GM13976 (cell line): ENCODE measurements around the gene GDAP1L1.
"Not testable (repeated sequence)": the region's sequence is repeated elsewhere in the genome, so short reads cannot be mapped to it uniquely, and the experiment has no call there.

ENCODE experiments used
- DNase-seq: peaks from one replicate; pipeline ENCODE4 v3.0.0; 2012; ENCODE audit warnings: low spot score
- CTCF ChIP-seq: IDR thresholded peaks from 2 replicates; pipeline ENCODE4 v1.5.1; 2012; ENCODE audit warnings: borderline replicate concordance, mild to moderate bottlenecking; ENCODE audit not compliant: insufficient read depth; ENCODE audit errors: extremely low read depth, missing control alignments, control extremely low read depth
- in situ Hi-C: fragments of 300-500 bp; cut with MboI; formaldehyde crosslinking; loops from one replicate; pipeline ENCODE4 v1.12.0; 2022; ENCODE audit warnings: low sequenced_read_pairs, mixed read lengths, inconsistent platforms; ENCODE audit not compliant: unreplicated experiment

Gene GDAP1L1

GRCh38 chr20:44233436-44234016 lies 13.6 kb upstream of the GDAP1L1 start:
- no peak for DNase-seq
- no peak for TF ChIP-seq CTCF
- in situ Hi-C loops, result no loop called here

- no peak for TF ChIP-seq CTCF
- in situ Hi-C loops, result no loop called here
- DNase-seq, result no peak
These were observed 12.4 kb upstream of the GDAP1L1 start for GRCh38 chr20:44234566-44235317.

- no peak for DNase-seq
- in situ Hi-C loops, result no loop called here
- TF ChIP-seq CTCF, result no peak
These were observed 11.4 kb upstream of the GDAP1L1 start for GRCh38 chr20:44235702-44236101.

- in situ Hi-C loops, DNase-seq: not testable (repeated sequence)
These were observed 10.3 kb upstream of the GDAP1L1 start for GRCh38 chr20:44236840-44237239.

- no peak for TF ChIP-seq CTCF
- DNase-seq, result no peak
- in situ Hi-C loops, result no loop called here
These were observed 5.3 kb upstream of the GDAP1L1 start for GRCh38 chr20:44241796-44242195.

- no peak for TF ChIP-seq CTCF
- DNase-seq, result no peak
- in situ Hi-C loops, result no loop called here
These were observed 1.1 kb upstream of the GDAP1L1 start for GRCh38 chr20:44245977-44246376.

GRCh38 chr20:44247586-44248409 lies 690 bp downstream of the GDAP1L1 start:
- in situ Hi-C loops, result no loop called here
- peak; percentile 64 for DNase-seq
- no peak for TF ChIP-seq CTCF
